ENCODE results near the gene LMF1. TPM values are rescaled to one million over a fixed set of nuclear protein-coding genes. Genes with fewer than 3 reads are reported as not detected.

LMF1 gene
- total RNA-seq, 2 experiments from 2014 or later: 26.6 to 31.3 TPM

DNA sequence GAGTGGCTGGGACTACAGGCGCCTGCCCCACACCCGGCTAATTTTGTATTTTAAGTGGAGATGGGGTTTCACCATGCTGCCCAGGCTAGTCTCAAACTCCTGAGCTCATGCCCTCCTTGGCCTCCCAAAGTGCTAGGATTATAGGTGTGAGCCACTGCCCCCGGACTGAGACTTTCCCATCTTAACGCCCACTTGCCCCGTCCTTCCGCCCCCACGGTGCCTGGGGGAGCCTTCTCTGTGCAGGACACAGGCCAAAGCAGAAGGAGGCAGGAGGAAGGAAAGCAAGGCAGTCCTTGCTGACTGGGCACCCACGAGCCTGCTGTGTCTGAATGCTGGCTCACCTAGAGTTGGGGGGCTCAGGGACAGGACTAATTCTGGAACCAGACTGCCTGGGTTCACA, 152.7 kb downstream of the LMF1 start:
- no peak for ATAC-seq (ENCODE audit: low read depth)
- Mint-ChIP-seq H3K4me3 (no peak overlapping the region), H3K36me3 (no peaks in the 10 kb centered on the region), H3K27ac (no peak overlapping the region), H3K4me1 (peaks cover 9% of the 10 kb centered on the region), H3K9me3 (no peaks in the 10 kb centered on the region), H3K27me3 (peaks cover 21% of the 10 kb centered on the region)
- POLR2A ChIA-PET: no interaction called here
- DNase-seq: no peak

GRCh38 chr16:817001-817906, 153.5 kb downstream of the LMF1 start:
- H3K36me3 Mint-ChIP-seq: no peaks in the 10 kb centered on the region
- DNase-seq: no peak
- H3K4me1 Mint-ChIP-seq: peaks cover 9% of the 10 kb centered on the region
- ATAC-seq (ENCODE audit: low read depth): no peak
- H3K9me3 Mint-ChIP-seq: no peaks in the 10 kb centered on the region
- no peak overlapping the region for H3K4me3 Mint-ChIP-seq
- no peak overlapping the region for H3K27ac Mint-ChIP-seq
- H3K27me3 Mint-ChIP-seq: peaks cover 28% of the 10 kb centered on the region
- POLR2A ChIA-PET: no interaction called here

DNA sequence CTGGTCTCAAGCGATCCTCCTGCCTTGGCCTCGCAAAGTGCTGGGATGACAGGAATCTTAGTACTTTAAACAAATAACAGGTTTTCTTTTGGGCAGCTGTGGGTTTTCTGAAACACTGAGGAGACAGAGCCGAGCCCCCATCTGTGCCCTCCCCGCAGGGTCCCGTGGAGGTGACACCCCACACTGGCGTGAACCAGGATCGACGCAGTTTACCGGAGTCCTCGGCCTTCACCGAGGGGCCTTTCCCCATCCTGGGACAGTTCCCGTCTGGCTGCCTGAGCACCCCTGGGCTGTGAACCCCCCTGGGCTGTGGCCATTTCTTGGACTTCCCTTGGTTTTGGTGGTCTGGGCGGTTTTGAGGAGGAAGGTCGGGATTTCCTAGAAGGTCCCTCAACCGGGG, 154.9 kb downstream of the LMF1 start:
- no peak for DNase-seq
- Mint-ChIP-seq H3K9me3 (no peaks in the 10 kb centered on the region), H3K36me3 (no peaks in the 10 kb centered on the region), H3K4me1 (peaks cover 9% of the 10 kb centered on the region), H3K27me3 (peaks cover 28% of the 10 kb centered on the region), H3K27ac (no peak overlapping the region), H3K4me3 (no peak overlapping the region)
- POLR2A ChIA-PET: no interaction called here
- no peak for ATAC-seq (ENCODE audit: low read depth)

DNA sequence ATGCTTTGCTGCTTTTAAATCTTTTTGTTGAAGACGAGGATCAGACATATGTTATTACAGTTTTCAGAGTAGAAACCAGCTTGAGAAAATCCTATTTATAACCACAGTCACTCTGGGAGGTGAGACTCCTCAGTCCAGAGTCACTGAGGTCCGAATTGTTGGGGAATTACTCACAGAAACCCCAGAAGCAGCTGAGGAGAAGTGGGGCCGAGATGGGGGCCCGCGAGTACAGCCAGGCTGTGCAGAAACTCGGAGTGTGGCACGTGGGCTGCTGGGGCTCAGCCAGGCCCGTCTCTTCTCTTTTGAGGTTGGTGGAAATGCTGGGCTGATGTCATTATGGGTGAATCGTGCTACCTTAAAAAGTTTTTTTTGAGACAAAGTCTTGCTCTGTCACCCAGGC, 155.8 kb downstream of the LMF1 start:
- ATAC-seq (ENCODE audit: low read depth) (no peak), DNase-seq (no peak)
- no peaks in the 10 kb centered on the region for H3K9me3 Mint-ChIP-seq
- peaks cover 24% of the 10 kb centered on the region for H3K27me3 Mint-ChIP-seq
- H3K4me1 Mint-ChIP-seq: peaks cover 8% of the 10 kb centered on the region
- no peak overlapping the region for H3K27ac Mint-ChIP-seq
- no peaks in the 10 kb centered on the region for H3K36me3 Mint-ChIP-seq
- no peak overlapping the region for H3K4me3 Mint-ChIP-seq
- POLR2A ChIA-PET: no interaction called here

- Mint-ChIP-seq H3K9me3 (no peaks in the 10 kb centered on the region), H3K4me1 (no peaks in the 10 kb centered on the region), H3K4me3 (no peak overlapping the region), H3K27me3 (peaks cover 20% of the 10 kb centered on the region), H3K27ac (no peak overlapping the region), H3K36me3 (no peaks in the 10 kb centered on the region)
- DNase-seq (no peak), ATAC-seq (ENCODE audit: low read depth) (no peak)
- POLR2A ChIA-PET: no interaction called here
Measured at GRCh38 chr16:813916-814412, 156.8 kb downstream of the LMF1 start.

DNA sequence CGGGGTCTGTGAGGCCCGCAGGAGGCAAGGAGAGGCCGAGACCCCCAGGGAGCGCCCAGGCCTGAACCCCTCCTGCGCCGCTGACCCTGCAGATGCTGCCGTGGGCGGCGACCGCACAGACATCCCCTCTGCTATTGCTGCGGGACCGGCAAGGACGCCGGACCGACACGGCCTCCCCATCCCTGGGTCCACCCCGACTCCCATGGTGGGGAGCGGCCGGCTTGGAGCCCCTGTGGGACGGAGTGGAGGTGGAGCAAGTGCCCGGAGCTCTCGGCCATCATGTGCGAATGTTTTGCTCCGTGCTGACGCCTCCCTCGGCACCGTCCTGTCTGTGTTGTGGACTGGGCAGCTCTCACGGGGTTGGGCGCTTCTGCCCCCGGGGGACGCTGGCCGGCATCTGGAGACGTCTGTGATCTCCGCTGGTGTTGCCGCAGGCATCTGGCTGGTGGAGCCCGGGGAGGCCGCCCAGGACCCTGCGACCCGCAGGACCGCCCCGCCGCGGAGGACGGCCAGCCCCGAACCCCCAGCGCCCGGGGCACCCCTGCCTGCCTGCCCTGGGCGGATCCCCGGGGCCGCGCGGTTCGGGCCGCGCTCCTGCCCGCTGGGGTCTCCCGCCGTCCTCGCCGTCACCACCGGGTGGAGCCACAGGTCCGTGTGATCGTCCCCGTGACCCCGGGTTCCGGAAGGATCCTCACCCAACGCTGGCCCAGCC, 157.4 kb downstream of the LMF1 start:
- Mint-ChIP-seq H3K27me3 (peaks cover 20% of the 10 kb centered on the region), H3K4me1 (peaks cover 4% of the 10 kb centered on the region), H3K4me3 (no peak overlapping the region), H3K9me3 (no peaks in the 10 kb centered on the region), H3K27ac (no peak overlapping the region), H3K36me3 (no peaks in the 10 kb centered on the region)
- peak; percentile 61 for ATAC-seq (ENCODE audit: low read depth)
- DNase-seq: peak; percentile 71
- POLR2A ChIA-PET: no interaction called here

DNA sequence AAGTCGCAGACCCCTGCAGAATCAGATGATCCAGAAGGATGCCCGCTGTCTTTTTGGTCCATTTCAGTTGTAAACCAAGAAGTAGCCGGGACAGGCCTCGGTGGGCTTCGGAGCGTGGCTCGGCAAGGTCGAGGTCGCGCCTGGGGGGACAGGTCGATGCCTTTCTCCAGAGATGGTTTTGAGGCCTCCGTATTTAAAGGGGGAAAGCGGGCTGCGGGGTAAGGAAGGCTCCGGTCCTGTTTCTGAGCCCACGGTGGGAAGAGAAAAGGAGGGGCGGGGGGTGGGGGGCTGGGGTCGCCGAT, 162.7 kb downstream of the LMF1 start:
- Mint-ChIP-seq H3K4me1 (peaks cover 9% of the 10 kb centered on the region), H3K27me3 (peaks cover 12% of the 10 kb centered on the region), H3K9me3 (no peaks in the 10 kb centered on the region), H3K27ac (peak overlapping the region; percentile 98), H3K4me3 (peak overlapping the region; percentile 96), H3K36me3 (peaks cover 4% of the 10 kb centered on the region)
- no peak for DNase-seq
- POLR2A ChIA-PET: no interaction called here
- peak; percentile 1 for ATAC-seq (ENCODE audit: low read depth)

- Mint-ChIP-seq H3K4me1 (peaks cover 9% of the 10 kb centered on the region), H3K4me3 (peak overlapping the region; percentile 96), H3K27ac (peak overlapping the region; percentile 98), H3K9me3 (no peaks in the 10 kb centered on the region), H3K36me3 (peaks cover 4% of the 10 kb centered on the region), H3K27me3 (peaks cover 8% of the 10 kb centered on the region)
- ATAC-seq (ENCODE audit: low read depth) (peak; percentile 98), DNase-seq (peak; percentile 89)
- POLR2A ChIA-PET: interaction anchor here (0.8 to 1.0 kb wide), 3 partner anchors 19 to 535 kb away, joined by 3 read pairs; partner anchors contain the start of genes CHTF18, METTL26 and RPUSD1
Measured at GRCh38 chr16:807347-808084, 163.3 kb downstream of the LMF1 start.

- DNase-seq (no peak), ATAC-seq (ENCODE audit: low read depth) (no peak)
- peaks cover 9% of the 10 kb centered on the region for H3K4me1 Mint-ChIP-seq
- H3K27me3 Mint-ChIP-seq: peaks cover 3% of the 10 kb centered on the region
- H3K9me3 Mint-ChIP-seq: no peaks in the 10 kb centered on the region
- H3K27ac Mint-ChIP-seq: no peak overlapping the region
- H3K36me3 Mint-ChIP-seq: peaks cover 4% of the 10 kb centered on the region
- no peak overlapping the region for H3K4me3 Mint-ChIP-seq
- POLR2A ChIA-PET: interaction anchor here (0.8 kb wide), 1 partner anchor 63 kb away, joined by 3 read pairs; no protein-coding TSS in a partner anchor
Measured at GRCh38 chr16:805474-805873, 165.3 kb downstream of the LMF1 start.

GRCh38 chr16:804193-805048, 166.4 kb downstream of the LMF1 start:
- H3K9me3 Mint-ChIP-seq: no peaks in the 10 kb centered on the region
- POLR2A ChIA-PET: interaction anchor here (0.8 kb wide), 1 partner anchor 62 kb away, joined by 3 read pairs; no protein-coding TSS in a partner anchor
- no peak overlapping the region for H3K4me3 Mint-ChIP-seq
- peaks cover 4% of the 10 kb centered on the region for H3K36me3 Mint-ChIP-seq
- no peak overlapping the region for H3K27ac Mint-ChIP-seq
- H3K27me3 Mint-ChIP-seq: peaks cover 3% of the 10 kb centered on the region
- no peak for DNase-seq
- H3K4me1 Mint-ChIP-seq: peaks cover 9% of the 10 kb centered on the region
- ATAC-seq (ENCODE audit: low read depth): no peak

DNA sequence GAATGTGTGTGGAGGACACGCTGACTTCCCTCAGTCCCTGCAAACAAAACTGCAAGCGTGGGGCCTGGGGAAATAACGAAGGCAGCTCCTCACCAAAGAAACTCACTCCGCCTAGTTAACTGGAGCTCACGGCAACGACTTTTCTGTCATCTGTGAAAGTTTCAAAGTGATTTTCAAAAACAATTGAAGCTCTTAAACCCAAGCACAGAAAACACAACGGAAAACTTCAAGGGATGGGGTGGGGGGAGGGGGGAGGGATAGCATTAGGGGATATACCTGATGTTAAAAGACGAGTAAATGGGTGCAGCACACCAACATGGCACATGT, 167.1 kb downstream of the LMF1 start:
- Mint-ChIP-seq H3K4me1 (peaks cover 8% of the 10 kb centered on the region), H3K36me3 (peaks cover 4% of the 10 kb centered on the region), H3K27ac (no peak overlapping the region), H3K4me3 (no peak overlapping the region), H3K27me3 (peaks cover 3% of the 10 kb centered on the region), H3K9me3 (no peaks in the 10 kb centered on the region)
- ATAC-seq (ENCODE audit: low read depth) (no peak), DNase-seq (no peak)
- POLR2A ChIA-PET: no interaction called here

Measured in activated naive CD8-positive, alpha-beta T cell treated with anti-CD3 and anti-CD28 coated beads, Interleukin-2, amount 10 ng/mL, durations not matched to agents 7 days and 5 days (primary cell).